PC-3 (cell line): ENCODE results near the gene GAB1.

Source experiments
- EZH2 ChIP-seq: fragments of 300-600 bp; sonication (generic); IDR thresholded peaks from one replicate; pipeline ENCODE4 v1.6.1; 2017; ENCODE audit warnings: antibody characterized with exemption, mild to moderate bottlenecking, low read length; ENCODE audit not compliant: unreplicated experiment
- TF ChIP-seq, protein P1 (sequence below): fragments of 300-600 bp; sonication (generic); conservative IDR thresholded peaks from 2 replicates; pipeline ENCODE4 v1.5.1; 2017; ENCODE audit warnings: antibody characterized with exemption, low read depth, mild to moderate bottlenecking, low read length

DNA sequence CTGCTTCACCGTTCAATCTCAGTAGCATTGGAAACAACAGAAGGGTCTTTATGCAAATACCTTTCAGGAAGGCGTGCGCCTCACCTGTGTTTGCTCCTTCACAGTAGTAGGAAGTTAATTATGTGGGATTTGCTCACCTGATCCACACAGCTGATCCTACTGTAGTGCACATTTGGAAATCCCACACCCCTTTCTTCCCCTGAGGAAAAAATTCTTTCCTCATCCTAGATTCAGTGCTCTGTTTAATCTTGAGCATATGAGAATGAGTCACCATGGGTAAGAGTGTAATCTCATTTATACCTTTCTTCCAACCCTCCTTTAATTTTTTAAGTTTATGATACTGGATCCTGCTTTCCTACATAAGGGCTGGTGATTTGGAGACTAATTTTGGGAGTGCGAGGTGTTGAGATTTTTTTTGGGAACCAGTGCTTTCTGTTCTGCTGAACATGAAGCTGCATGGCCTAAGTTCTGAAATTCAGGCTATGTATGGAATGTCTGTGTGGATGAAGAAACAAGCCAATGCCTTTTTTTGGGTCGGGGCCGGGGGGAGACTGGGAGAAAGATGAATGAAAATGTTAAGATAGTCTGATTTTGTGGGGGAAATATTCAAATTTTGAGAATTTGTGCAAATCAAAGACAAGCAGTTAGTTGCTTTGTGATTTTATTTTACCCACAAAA, 19.0 kb downstream of the GAB1 start:
- no peak for TF ChIP-seq EZH2
- TF ChIP-seq, protein P1, sequence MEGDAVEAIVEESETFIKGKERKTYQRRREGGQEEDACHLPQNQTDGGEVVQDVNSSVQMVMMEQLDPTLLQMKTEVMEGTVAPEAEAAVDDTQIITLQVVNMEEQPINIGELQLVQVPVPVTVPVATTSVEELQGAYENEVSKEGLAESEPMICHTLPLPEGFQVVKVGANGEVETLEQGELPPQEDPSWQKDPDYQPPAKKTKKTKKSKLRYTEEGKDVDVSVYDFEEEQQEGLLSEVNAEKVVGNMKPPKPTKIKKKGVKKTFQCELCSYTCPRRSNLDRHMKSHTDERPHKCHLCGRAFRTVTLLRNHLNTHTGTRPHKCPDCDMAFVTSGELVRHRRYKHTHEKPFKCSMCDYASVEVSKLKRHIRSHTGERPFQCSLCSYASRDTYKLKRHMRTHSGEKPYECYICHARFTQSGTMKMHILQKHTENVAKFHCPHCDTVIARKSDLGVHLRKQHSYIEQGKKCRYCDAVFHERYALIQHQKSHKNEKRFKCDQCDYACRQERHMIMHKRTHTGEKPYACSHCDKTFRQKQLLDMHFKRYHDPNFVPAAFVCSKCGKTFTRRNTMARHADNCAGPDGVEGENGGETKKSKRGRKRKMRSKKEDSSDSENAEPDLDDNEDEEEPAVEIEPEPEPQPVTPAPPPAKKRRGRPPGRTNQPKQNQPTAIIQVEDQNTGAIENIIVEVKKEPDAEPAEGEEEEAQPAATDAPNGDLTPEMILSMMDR: no peak
